Forelimb muscle (tissue), 1 donor: ENCODE measurements around the gene C3orf49. TPM values are rescaled to one million over a fixed set of nuclear protein-coding genes. Genes with fewer than 3 reads are reported as not detected.

Experiments
- DNase-seq: peaks from one replicate; pipeline ENCODE4 v3.0.0-alpha.2; 2013; ENCODE audit warnings: low read depth
- polyA plus RNA-seq: library from polyadenylated mRNA; unstranded; fragments of 120-200 nt; gene quantifications from one replicate; pipeline ENCODE4 v1.2.1, GENCODE V29; 2013; ENCODE audit not compliant: insufficient read length

The C3orf49 gene
- polyA plus RNA-seq = 0.22 TPM

DNA sequence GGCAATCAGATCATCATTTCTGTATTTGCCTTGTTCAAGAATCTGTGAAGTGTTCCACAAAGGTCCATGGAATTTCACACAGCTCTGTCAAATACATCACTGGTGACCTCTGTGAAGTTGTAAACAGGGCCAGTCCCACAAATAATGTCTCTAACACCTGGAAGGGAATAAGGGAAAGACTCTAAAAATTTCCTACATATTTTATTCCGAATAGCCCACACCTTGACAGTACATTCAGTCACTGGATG is at the start of gene C3orf49:
Gene C3orf49 (plus strand): TSS at position 149 of the 248 bp plus-strand sequence. CDS start 173 bp downstream, outside the sequence.
- DNase-seq = no peak

- DNase-seq = no peak
Observed at GRCh38 chr3:63774781-63775180, 44.3 kb upstream of the C3orf49 start.

DNA sequence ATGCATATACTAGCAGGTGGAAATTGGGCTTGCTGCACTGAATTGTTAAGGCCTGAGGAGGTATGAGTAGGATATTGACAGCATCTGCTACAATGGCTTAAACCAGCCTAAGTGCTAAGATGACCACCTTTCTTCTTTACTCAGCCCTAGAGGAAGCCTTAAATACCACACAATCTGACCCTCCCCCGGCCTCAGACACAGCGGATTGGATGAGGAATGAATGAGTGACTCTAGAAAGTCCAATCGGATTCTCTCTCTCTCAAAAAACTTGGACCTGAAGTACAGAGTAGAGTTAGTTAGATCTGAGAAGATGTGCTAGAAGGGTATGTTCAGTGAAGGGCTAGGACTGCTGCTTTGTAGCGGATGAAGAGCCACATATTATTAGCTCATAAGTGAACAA is 39.9 kb upstream of the C3orf49 start:
- DNase-seq = no peak

GRCh38 chr3:63791974-63792373 is 27.1 kb upstream of the C3orf49 start:
- no peak for DNase-seq

GRCh38 chr3:63795438-63795837 is 23.7 kb upstream of the C3orf49 start:
- DNase-seq = no peak

DNA sequence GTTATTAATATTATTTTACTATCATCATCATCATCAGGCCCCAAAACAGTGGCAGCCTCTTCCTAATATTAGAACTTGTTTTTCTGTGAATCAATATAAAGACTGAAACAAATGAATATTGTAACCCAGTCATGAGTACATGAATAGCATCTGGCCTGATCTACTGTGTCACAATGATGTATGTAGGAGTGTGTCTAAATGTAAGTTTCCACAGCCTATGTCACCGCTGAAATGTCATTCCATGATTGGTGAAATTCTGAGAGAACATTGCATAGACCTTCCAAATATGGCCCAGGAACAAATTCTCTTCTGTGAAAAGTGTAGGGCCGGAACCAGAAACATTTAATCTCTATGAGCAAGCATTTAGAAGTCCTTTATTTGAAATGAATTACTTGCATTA is 20.6 kb upstream of the C3orf49 start:
- DNase-seq = no peak

GRCh38 chr3:63798949-63799348 is 20.1 kb upstream of the C3orf49 start:
- DNase-seq = no peak

- DNase-seq = no peak
Observed at GRCh38 chr3:63800097-63800496, 19.0 kb upstream of the C3orf49 start.

DNA sequence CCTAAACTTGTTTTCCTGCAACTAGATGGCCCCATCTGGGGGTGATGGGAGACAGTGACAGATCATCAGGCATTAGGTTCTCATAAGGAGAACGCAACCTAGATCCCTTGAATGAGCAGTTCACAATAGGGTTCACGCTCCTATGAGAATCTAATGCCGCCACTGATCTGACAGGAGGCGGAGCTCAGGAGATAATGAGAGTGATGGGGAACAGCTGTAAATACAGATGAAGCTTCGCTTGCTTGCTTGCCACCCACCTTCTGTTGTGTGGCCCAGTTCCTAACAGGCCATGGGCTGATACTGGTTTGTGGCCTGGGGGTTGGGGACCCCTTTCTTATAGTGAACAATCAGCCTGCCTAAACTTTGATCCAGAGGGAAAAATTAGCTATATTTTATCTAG is 15.2 kb upstream of the C3orf49 start:
- no peak for DNase-seq

- no peak for DNase-seq
Observed at GRCh38 chr3:63807961-63808565, 11.0 kb upstream of the C3orf49 start.

DNA sequence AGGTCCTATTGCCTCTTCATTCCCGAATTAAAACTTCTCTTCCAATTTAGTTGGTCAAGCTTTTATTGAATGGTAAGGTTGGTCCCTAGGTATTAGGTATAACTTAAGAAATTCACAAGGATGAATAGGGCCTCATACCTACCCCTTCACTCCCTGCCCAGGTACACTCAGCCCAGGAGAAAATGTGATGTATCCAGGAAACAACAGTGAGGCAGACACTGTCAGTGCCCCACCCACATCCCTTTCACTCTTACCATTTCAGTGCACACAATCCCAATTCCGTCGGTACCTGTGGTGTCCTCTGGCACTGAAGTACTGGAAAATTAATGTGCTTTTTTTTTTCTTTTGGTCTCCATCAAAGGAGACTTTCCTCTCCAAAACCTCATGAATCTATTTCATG is 10.5 kb upstream of the C3orf49 start:
- DNase-seq = no peak

- no peak for DNase-seq
Observed at GRCh38 chr3:63809607-63810006, 9.5 kb upstream of the C3orf49 start.

- no peak for DNase-seq
Observed at GRCh38 chr3:63814237-63814636, 4.9 kb upstream of the C3orf49 start.

GRCh38 chr3:63817225-63817624 is 1.9 kb upstream of the C3orf49 start:
- DNase-seq = no peak

DNA sequence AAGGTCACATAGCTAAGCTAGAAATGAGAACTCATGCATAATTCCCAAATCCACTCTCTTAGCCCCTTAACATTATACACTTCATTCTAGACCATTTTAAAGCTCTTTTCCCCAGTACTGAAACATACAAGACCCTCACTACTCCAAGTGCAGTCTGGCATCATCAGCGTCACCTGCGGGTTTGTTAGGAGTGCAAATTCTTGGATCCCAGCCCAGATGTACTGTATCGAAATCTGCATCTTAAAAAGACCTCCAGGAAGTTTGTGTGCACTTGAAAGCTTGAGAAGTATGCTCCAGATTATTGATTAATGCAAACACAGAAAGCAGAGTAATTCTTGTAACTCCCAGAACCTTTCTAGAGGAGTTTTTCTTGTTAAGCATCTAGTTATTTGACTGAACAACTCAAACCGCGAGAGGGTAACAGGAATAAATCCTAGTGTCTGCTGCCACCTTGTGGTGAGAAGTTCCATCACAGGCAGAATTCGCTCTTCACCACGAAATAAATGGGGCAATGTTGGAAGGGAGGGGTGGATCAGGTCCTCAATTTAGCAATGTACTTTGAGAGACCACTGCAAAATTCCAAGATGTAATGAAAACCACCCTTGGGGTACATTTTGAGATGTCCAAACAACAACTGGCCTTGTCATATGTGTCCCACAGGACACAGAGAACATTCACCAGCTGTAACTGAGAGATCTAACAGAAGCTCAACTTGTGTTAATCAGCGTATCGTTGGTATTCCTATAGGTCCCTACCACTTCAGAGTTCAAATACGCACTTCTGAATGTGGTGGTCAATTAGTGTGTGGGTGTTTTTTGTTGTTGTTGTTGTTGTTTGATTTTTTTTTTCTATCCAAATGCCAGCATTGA is 583 bp upstream of the C3orf49 start:
- DNase-seq = peak; percentile 48

DNA sequence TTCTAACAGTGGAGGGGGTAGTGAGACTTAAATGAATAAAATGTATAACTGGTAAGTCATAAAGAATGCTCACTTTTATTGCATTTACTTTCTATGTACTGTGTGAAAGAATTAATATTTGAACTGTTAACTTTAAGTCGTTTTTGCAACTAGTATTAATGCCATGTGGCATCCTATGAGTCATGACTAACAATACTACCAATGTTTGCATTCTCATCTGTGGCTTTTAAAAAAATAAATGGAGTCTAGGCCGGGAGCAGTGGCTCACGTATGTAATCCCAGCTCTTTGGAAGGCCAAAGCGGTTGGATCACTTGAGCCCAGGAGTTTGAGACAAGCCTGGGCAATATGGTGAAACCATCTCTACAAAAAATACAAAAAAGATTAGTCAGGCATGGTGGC is 5.2 kb downstream of the C3orf49 start:
- DNase-seq = no peak

GRCh38 chr3:63830526-63830925 is 11.4 kb downstream of the C3orf49 start:
- no peak for DNase-seq

DNA sequence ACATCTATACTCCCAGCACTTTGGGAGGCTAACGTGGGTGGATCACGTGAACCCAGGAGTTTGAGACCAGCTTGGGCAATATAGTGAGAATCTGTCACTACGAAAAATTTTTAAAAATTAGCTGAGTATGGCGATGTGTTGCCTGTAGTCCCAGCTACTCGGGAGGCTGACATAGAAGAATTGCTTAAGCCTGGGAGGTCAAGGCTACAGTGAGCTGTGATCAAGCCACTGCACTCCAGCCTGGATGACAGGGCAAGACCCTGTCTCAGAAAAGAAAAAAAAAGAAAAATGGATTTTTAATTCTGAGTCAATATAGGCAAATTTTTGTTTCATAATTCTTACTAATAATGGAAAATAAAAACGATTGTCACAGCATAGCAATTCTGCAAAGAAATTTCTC is 13.3 kb downstream of the C3orf49 start:
- no peak for DNase-seq

GRCh38 chr3:63841704-63842103 is 22.6 kb downstream of the C3orf49 start:
- no peak for DNase-seq

DNA sequence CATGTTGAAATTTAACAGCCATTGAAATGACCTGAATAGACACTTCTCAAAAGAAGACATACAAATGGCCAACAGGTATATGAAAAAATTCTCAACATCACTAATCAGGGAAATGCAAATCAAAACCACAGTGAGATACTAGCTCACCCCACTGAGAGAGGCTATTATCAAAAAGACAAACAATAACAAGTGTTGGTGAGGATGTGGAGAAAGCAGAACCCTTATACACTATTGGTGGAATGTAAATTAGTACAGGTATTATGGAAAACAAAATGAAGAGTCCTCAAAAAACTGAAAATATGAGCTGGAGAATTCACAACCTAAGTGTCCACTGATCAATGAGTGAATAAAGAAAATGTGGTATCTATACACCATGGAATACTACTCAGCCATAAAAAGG is 23.0 kb downstream of the C3orf49 start:
- no peak for DNase-seq

- no peak for DNase-seq
Observed at GRCh38 chr3:63845215-63845614, 26.1 kb downstream of the C3orf49 start.

GRCh38 chr3:63847718-63848450 is 28.8 kb downstream of the C3orf49 start:
- DNase-seq = no peak

DNA sequence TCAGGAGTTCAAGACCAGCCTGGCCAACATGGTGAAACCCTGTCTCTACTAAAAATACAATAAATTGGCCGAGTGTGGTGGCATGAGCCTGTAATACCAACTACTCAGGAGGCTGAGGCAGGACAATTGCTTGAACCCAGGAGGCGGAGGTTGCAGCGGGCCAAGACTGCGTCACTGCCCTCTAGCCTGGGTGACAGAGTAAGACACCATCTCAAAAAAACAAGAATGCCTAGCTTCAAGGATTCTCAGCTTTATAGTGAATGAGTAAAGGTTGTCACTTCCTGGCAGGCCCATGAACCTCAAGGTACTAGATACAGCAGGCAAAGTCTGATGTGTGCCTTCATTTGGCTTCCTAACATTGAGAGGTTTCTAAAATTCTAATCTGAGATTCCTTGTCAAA is 30.1 kb downstream of the C3orf49 start:
- no peak for DNase-seq
